Activated T-helper 1 cell treated with anti-CD3 and anti-CD28 coated beads, Interleukin-12 subunit alpha, Interleukin-12 subunit beta, Interleukin-2, Interleukin-4 antibody, amounts not matched to agents 30 ng/mL and 10 ng/mL and 1 ng/mL, durations not matched to agents 14 hours and 24 hours and 36 hours (primary cell): Measurements from ENCODE around the gene NXNL2. TPM values are rescaled to one million over a fixed set of nuclear protein-coding genes. Genes with fewer than 3 reads are reported as not detected.

Source experiments
- DNase-seq: peaks from one replicate; pipeline ENCODE4 v3.0.0; 2021; ENCODE audit warnings: low spot score
- H3K27ac Mint-ChIP-seq: one replicate; pipeline ENCODE4 v1.8.0; 2021; ENCODE audit warnings: mild to moderate bottlenecking, mixed read lengths
- H3K27me3 Mint-ChIP-seq: one replicate; pipeline ENCODE4 v1.8.0; 2022; ENCODE audit warnings: mild to moderate bottlenecking, moderate library complexity, mixed read lengths; ENCODE audit not compliant: insufficient read depth
- H3K36me3 Mint-ChIP-seq: one replicate; pipeline ENCODE4 v1.8.0; 2021; ENCODE audit warnings: low read depth, mixed read lengths
- H3K4me1 Mint-ChIP-seq: one replicate; pipeline ENCODE4 v1.8.0; 2021; ENCODE audit warnings: low read depth, mixed read lengths
- H3K4me3 Mint-ChIP-seq: one replicate; pipeline ENCODE4 v1.8.0; 2021; ENCODE audit warnings: mild to moderate bottlenecking, moderate library complexity, mixed read lengths
- H3K9me3 Mint-ChIP-seq: one replicate; pipeline ENCODE4 v1.8.0; 2021; ENCODE audit warnings: mixed read lengths
- intact Hi-C: fragments of 100-400 bp; cut with micrococcal nuclease; formaldehyde crosslinking; loops from one replicate; pipeline ENCODE4 v1.15.1; 2024
- total RNA-seq: library from RNA; stranded (reverse); gene quantifications from 2 replicates; pipeline ENCODE4 v1.2.3, GENCODE V29; 2022

NXNL2 gene
- total RNA-seq, 1 donor from 2014 or later = not detected

- DNase-seq = no peak
- Mint-ChIP-seq H3K27me3 (peaks cover 16% of the 10 kb centered on the region), H3K9me3 (no peaks in the 10 kb centered on the region), H3K4me3 (no peak overlapping the region), H3K27ac (no peak overlapping the region), H3K4me1 (no peaks in the 10 kb centered on the region), H3K36me3 (no peaks in the 10 kb centered on the region)
- intact Hi-C loops = no loop called here
These were observed 13.7 kb upstream of the NXNL2 start for GRCh38 chr9:88521308-88521707.

GRCh38 chr9:88522360-88522759 lies 12.6 kb upstream of the NXNL2 start:
- Mint-ChIP-seq H3K9me3 (no peaks in the 10 kb centered on the region), H3K27ac (no peak overlapping the region), H3K27me3 (peaks cover 16% of the 10 kb centered on the region), H3K4me1 (no peaks in the 10 kb centered on the region), H3K36me3 (no peaks in the 10 kb centered on the region), H3K4me3 (no peak overlapping the region)
- no peak for DNase-seq
- intact Hi-C loops = no loop called here

GRCh38 chr9:88523056-88523455 lies 11.9 kb upstream of the NXNL2 start:
- Mint-ChIP-seq H3K9me3 (no peaks in the 10 kb centered on the region), H3K4me3 (no peak overlapping the region), H3K27me3 (peaks cover 19% of the 10 kb centered on the region), H3K4me1 (no peaks in the 10 kb centered on the region), H3K27ac (no peak overlapping the region), H3K36me3 (no peaks in the 10 kb centered on the region)
- no peak for DNase-seq
- intact Hi-C loops = no loop called here

GRCh38 chr9:88524911-88525310 lies 10.1 kb upstream of the NXNL2 start:
- no peak for DNase-seq
- no peak overlapping the region for H3K27ac Mint-ChIP-seq
- no peaks in the 10 kb centered on the region for H3K4me1 Mint-ChIP-seq
- H3K9me3 Mint-ChIP-seq = no peaks in the 10 kb centered on the region
- no peaks in the 10 kb centered on the region for H3K36me3 Mint-ChIP-seq
- intact Hi-C loops = no loop called here
- peaks cover 28% of the 10 kb centered on the region for H3K27me3 Mint-ChIP-seq
- H3K4me3 Mint-ChIP-seq = no peak overlapping the region

- intact Hi-C loops = no loop called here
- Mint-ChIP-seq H3K27me3 (peaks cover 30% of the 10 kb centered on the region), H3K9me3 (no peaks in the 10 kb centered on the region), H3K4me3 (no peak overlapping the region), H3K4me1 (peaks cover 5% of the 10 kb centered on the region), H3K36me3 (no peaks in the 10 kb centered on the region), H3K27ac (no peak overlapping the region)
- no peak for DNase-seq
These were observed 7.4 kb upstream of the NXNL2 start for GRCh38 chr9:88527618-88528017.

- H3K27ac Mint-ChIP-seq = no peak overlapping the region
- H3K4me1 Mint-ChIP-seq = peaks cover 12% of the 10 kb centered on the region
- H3K9me3 Mint-ChIP-seq = peaks cover 3% of the 10 kb centered on the region
- no peak for DNase-seq
- H3K36me3 Mint-ChIP-seq = no peaks in the 10 kb centered on the region
- no peak overlapping the region for H3K4me3 Mint-ChIP-seq
- peaks cover 32% of the 10 kb centered on the region for H3K27me3 Mint-ChIP-seq
- intact Hi-C loops = no loop called here
These were observed 6.7 kb upstream of the NXNL2 start for GRCh38 chr9:88528080-88528790.

- intact Hi-C loops = no loop called here
- Mint-ChIP-seq H3K9me3 (peaks cover 4% of the 10 kb centered on the region), H3K4me3 (no peak overlapping the region), H3K4me1 (peaks cover 13% of the 10 kb centered on the region), H3K36me3 (no peaks in the 10 kb centered on the region), H3K27ac (no peak overlapping the region), H3K27me3 (peaks cover 38% of the 10 kb centered on the region)
- DNase-seq = no peak
These were observed 5.5 kb upstream of the NXNL2 start for GRCh38 chr9:88529496-88529895.

GRCh38 chr9:88530051-88530450 lies 4.9 kb upstream of the NXNL2 start:
- no peak for DNase-seq
- peaks cover 38% of the 10 kb centered on the region for H3K27me3 Mint-ChIP-seq
- intact Hi-C loops = no loop called here
- peaks cover 13% of the 10 kb centered on the region for H3K4me1 Mint-ChIP-seq
- H3K36me3 Mint-ChIP-seq = no peaks in the 10 kb centered on the region
- H3K27ac Mint-ChIP-seq = no peak overlapping the region
- peaks cover 4% of the 10 kb centered on the region for H3K9me3 Mint-ChIP-seq
- no peak overlapping the region for H3K4me3 Mint-ChIP-seq

- peaks cover 46% of the 10 kb centered on the region for H3K27me3 Mint-ChIP-seq
- no peak overlapping the region for H3K4me3 Mint-ChIP-seq
These were observed 2.9 kb upstream of the NXNL2 start for GRCh38 chr9:88531920-88532698.

GRCh38 chr9:88533951-88534455 lies 975 bp upstream of the NXNL2 start:
- Mint-ChIP-seq H3K27me3 (peaks cover 49% of the 10 kb centered on the region), H3K4me1 (peaks cover 13% of the 10 kb centered on the region), H3K9me3 (peaks cover 4% of the 10 kb centered on the region), H3K27ac (peak overlapping the region; percentile 16), H3K36me3 (no peaks in the 10 kb centered on the region), H3K4me3 (peak overlapping the region; percentile 41)
- DNase-seq = no peak
- intact Hi-C loops = no loop called here

More at GRCh38 chr9:88531920-88532698, 2.9 kb upstream of the NXNL2 start:
- Mint-ChIP-seq H3K4me1 (peaks cover 13% of the 10 kb centered on the region), H3K9me3 (peaks cover 4% of the 10 kb centered on the region), H3K36me3 (no peaks in the 10 kb centered on the region), H3K27ac (no peak overlapping the region)
- intact Hi-C loops = no loop called here
- no peak for DNase-seq

- no peak for DNase-seq
- Mint-ChIP-seq H3K4me1 (peaks cover 13% of the 10 kb centered on the region), H3K9me3 (peaks cover 4% of the 10 kb centered on the region), H3K4me3 (peak overlapping the region; percentile 30), H3K27ac (no peak overlapping the region), H3K36me3 (no peaks in the 10 kb centered on the region), H3K27me3 (peaks cover 43% of the 10 kb centered on the region)
- intact Hi-C loops = loop anchor here (2.0 to 5.0 kb wide), 2 partner anchors 58 to 147 kb away; partner anchors contain the start of gene SPIN1
These were observed 446 bp downstream of the NXNL2 start for GRCh38 chr9:88535226-88536022.

GRCh38 chr9:88536023-88536324 lies 996 bp downstream of the NXNL2 start:
- no peak for DNase-seq
- peaks cover 4% of the 10 kb centered on the region for H3K9me3 Mint-ChIP-seq
- no peak overlapping the region for H3K27ac Mint-ChIP-seq
- no peaks in the 10 kb centered on the region for H3K36me3 Mint-ChIP-seq
- no peak overlapping the region for H3K4me3 Mint-ChIP-seq
- peaks cover 41% of the 10 kb centered on the region for H3K27me3 Mint-ChIP-seq
- H3K4me1 Mint-ChIP-seq = peaks cover 13% of the 10 kb centered on the region
- intact Hi-C loops = loop anchor here (2.0 to 5.0 kb wide), 2 partner anchors 59 to 147 kb away; partner anchors contain the start of gene SPIN1
